ENCODE data around the gene ANGEL1. TPM values are rescaled to one million over a fixed set of nuclear protein-coding genes. Genes with fewer than 3 reads are reported as not detected.

The ANGEL1 gene
- total RNA-seq, 1 donor from 2014 or later, result 7.1 TPM

DNA sequence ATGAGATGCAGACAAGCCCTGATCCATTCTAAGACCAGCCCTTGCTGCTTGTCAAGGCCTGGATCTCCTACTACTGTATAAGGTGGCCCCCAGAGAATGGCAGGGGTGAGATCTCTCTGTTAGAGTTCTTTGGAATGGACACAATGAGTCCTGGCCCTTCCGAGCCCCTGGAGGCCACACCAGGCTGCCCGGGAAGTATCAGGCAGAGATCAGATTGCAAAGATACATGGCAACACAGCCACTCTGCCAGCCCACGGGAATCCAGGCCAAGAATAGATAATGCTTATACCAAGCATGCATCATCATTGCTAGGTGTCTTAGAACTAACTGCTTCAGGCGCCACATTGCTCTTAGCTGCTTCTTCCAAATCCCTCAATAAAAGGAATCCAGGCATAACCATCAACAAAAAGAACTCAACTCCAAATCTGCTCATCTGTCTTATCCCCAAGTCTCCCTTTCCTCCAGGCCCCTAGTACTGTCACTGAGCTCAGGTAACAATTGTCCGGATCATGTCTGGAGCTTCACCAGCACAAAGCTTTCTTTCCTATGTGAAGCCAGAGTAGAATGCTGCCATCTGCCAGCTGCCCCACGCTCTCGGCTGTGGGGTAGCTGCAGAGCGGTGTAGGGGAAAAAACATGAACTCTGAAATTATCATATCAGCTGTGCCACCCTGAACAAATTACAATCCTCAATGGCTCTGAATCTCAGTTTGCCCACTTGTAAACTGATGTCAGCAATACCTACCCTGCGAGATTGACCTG is 56.9 kb downstream of the ANGEL1 start:
- TF ChIP-seq CTCF (IDR thresholded peaks at IDR 0.05; ENCODE audit: insufficient read depth, low read length, poor library complexity, severe bottlenecking), result no peak
- no peaks in the 10 kb centered on the region for H3K36me3 ChIP-seq (ENCODE audit: control insufficient read depth, insufficient read depth, low read length)
- DNase-seq (ENCODE audit: low read depth), result no peak

GRCh38 chr14:76754586-76754985 is 58.1 kb downstream of the ANGEL1 start:
- H3K36me3 ChIP-seq (ENCODE audit: control insufficient read depth, insufficient read depth, low read length), result no peaks in the 10 kb centered on the region
- peaks cover 4% of the 10 kb centered on the region for H3K27me3 ChIP-seq (ENCODE audit: control insufficient read depth, insufficient read depth, low read length)
- DNase-seq (ENCODE audit: low read depth), result no peak
- no peak for TF ChIP-seq CTCF (IDR thresholded peaks at IDR 0.05; ENCODE audit: insufficient read depth, low read length, poor library complexity, severe bottlenecking)
- no peak overlapping the region for H3K4me3 ChIP-seq (ENCODE audit: low read depth, low read length)

More for the DNA sequence above, 56.9 kb downstream of the ANGEL1 start:
- Histone ChIP-seq H3K27me3 (ENCODE audit: control insufficient read depth, insufficient read depth, low read length) (peaks cover 4% of the 10 kb centered on the region), H3K4me3 (ENCODE audit: low read depth, low read length) (no peak overlapping the region)

DNA sequence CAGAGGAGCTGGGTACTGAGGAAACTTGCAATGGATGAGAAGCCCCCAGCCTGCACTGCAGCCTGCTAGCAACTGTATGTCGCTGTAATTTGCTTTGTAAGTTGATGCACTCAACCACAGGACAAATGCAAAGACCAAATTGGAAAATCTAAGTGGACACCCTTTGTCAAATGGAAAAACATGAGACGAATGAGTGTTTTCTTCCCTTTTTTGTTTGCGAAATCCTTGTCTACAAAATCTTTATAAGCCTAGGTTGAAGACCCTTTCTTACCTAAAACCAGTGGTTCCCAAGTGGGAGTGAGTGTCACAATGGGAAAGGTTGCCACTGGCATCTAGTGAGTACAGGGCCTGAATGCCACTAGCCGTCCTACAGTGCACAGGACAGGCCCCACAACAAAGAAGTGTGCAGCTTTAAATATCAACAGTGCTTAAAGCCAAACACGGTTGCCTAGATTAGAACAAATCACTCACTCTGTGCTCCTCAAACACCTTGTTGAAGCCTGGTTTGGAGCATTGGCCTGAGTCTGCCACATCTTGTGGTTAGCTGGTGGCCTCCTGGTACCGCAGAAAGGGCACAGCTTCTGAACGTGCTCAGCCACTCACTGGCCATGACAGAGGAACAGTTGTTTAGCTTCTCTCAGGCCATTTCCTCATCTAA is 59.0 kb downstream of the ANGEL1 start:
- H3K4me3 ChIP-seq (ENCODE audit: low read depth, low read length), result no peak overlapping the region
- no peak for DNase-seq (ENCODE audit: low read depth)
- H3K27me3 ChIP-seq (ENCODE audit: control insufficient read depth, insufficient read depth, low read length), result peaks cover 2% of the 10 kb centered on the region
- no peak for TF ChIP-seq CTCF (IDR thresholded peaks at IDR 0.05; ENCODE audit: insufficient read depth, low read length, poor library complexity, severe bottlenecking)
- H3K36me3 ChIP-seq (ENCODE audit: control insufficient read depth, insufficient read depth, low read length), result no peaks in the 10 kb centered on the region

DNA sequence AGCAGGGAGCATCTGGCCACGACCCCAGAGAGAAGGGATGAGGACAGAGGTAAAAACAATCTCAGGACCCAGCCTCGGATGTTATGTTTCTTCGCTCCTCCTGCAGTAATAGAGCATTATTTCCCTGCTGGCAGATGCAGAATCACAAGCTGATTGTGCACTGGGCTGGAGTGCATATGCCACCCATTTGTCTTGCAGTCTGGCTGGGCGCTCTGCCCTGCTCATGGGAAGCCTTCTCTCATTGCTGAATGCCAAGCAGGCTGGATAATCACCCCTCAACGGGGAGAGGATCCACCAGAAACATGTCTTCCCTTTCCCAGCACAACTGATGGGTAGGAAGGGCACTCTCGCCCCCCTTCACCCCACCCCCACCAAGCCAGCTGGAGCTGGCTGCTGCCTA is 59.9 kb downstream of the ANGEL1 start:
- TF ChIP-seq CTCF (IDR thresholded peaks at IDR 0.05; ENCODE audit: insufficient read depth, low read length, poor library complexity, severe bottlenecking), result no peak
- Histone ChIP-seq H3K4me3 (ENCODE audit: low read depth, low read length) (no peak overlapping the region), H3K36me3 (ENCODE audit: control insufficient read depth, insufficient read depth, low read length) (no peaks in the 10 kb centered on the region), H3K27me3 (ENCODE audit: control insufficient read depth, insufficient read depth, low read length) (peaks cover 2% of the 10 kb centered on the region)
- DNase-seq (ENCODE audit: low read depth), result no peak

DNA sequence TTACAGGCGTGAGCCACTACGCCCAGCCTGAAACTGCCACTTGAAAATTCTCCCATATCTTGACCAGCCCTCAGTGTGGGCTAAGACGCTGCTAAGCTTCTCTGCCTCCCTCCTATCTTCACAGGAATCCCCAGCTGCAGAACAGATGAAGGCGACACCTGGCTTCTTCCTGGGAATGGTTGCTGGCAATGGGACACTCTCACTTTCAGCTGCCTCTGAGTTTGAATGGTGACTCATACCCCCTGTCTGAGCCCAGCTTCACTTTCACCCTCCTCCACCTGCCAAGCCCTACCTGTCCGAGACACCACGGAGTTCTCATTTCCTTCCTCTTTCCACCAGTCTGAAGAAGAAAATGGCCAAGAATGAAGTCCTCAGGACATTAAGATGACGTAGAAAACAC is 69.7 kb downstream of the ANGEL1 start:
- TF ChIP-seq CTCF (IDR thresholded peaks at IDR 0.05; ENCODE audit: insufficient read depth, low read length, poor library complexity, severe bottlenecking), result no peak
- no peaks in the 10 kb centered on the region for H3K27me3 ChIP-seq (ENCODE audit: control insufficient read depth, insufficient read depth, low read length)
- H3K4me3 ChIP-seq (ENCODE audit: low read depth, low read length), result no peak overlapping the region
- DNase-seq (ENCODE audit: low read depth), result no peak
- H3K36me3 ChIP-seq (ENCODE audit: control insufficient read depth, insufficient read depth, low read length), result no peaks in the 10 kb centered on the region
